ENCODE results near the gene PCDHGA1. TPM values are rescaled to one million over a fixed set of nuclear protein-coding genes. Genes with fewer than 3 reads are reported as not detected.

Gene PCDHGA1
- polyA plus RNA-seq, 2 of the 4 experiments (the other 2 are of a cell fraction), result 0.32 to 0.71 TPM

DNA sequence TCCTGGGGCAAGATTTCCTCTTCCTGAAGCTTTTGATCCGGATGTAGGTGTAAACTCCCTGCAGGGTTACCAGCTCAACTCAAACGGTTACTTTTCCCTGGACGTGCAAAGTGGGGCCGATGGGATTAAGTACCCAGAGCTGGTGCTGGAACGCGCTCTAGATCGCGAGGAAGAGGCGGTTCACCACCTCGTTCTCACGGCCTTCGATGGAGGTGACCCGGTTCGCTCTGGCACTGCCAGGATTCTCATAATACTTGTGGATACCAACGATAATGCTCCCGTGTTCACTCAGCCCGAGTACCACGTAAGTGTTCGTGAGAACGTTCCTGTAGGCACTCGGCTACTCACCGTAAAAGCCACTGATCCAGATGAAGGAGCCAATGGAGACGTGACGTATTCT, 25.3 kb downstream of the PCDHGA1 start (continued):
- TF ChIP-seq, protein P1, sequence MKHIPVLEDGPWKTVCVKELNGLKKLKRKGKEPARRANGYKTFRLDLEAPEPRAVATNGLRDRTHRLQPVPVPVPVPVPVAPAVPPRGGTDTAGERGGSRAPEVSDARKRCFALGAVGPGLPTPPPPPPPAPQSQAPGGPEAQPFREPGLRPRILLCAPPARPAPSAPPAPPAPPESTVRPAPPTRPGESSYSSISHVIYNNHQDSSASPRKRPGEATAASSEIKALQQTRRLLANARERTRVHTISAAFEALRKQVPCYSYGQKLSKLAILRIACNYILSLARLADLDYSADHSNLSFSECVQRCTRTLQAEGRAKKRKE (CRISPR knock-in tag; IDR thresholded peaks at IDR 0.05; ENCODE audit: low read depth), result no peak
- TF ChIP-seq RCOR1 (IDR thresholded peaks at IDR 0.05; ENCODE audit: low read depth, low read length), result no peak

DNA sequence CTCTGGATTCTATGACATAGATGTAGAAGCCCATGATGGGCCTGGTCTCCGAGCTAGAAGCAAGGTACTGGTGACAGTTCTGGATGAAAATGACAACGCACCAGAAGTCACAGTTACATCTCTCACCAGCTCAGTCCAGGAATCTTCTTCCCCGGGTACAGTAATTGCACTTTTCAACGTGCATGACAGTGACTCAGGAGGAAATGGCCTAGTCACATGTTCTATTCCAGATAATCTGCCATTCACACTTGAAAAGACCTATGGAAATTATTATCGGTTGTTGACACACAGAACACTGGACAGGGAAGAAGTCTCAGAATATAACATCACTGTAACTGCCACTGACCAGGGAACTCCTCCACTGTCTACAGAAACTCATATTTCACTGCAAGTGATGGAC, 25.8 kb downstream of the PCDHGA1 start:
- FAIRE-seq (no peak), DNase-seq (ENCODE audit: low read depth in 1 of 2, low spot score in 1 of 2) (no peak), ATAC-seq (no peak)
- peaks cover 58% of the 10 kb centered on the region for H3K9me3 ChIP-seq
- no peaks in the 10 kb centered on the region for H3K4me1 ChIP-seq
- H3K4me2 ChIP-seq, result no peak overlapping the region
- WGBS (ENCODE audit: missing lambda C conversion rate), result 52% methylated on average over 5 of the region's 5 CpGs
- CTCF ChIA-PET, result interaction anchor here (1.3 to 3.0 kb wide), 4 partner anchors 8 to 211 kb away, joined by 3 to 13 read pairs (median 4); partner anchors contain the start of gene PCDHGA5
- no peak overlapping the region for H3K4me3 ChIP-seq
- no peak overlapping the region for H3K27ac ChIP-seq
- POLR2A ChIA-PET, result no interaction called here
- TF ChIP-seq TP53 (CRISPR knock-in tag; IDR thresholded peaks at IDR 0.05) (no peak), HOXB13 (CRISPR knock-in tag; IDR thresholded peaks at IDR 0.05; ENCODE audit: low read depth) (no peak), SMC3 (IDR thresholded peaks at IDR 0.05) (no peak), MAFK (IDR thresholded peaks at IDR 0.05; ENCODE audit: partially characterized antibody) (no peak), HOXB5 (CRISPR knock-in tag; IDR thresholded peaks at IDR 0.05) (no peak), POLR2AphosphoS2 (conservative IDR thresholded peaks at IDR 0.05; ENCODE audit: low read length) (no peak), KDM5A (IDR thresholded peaks at IDR 0.05) (no peak)

DNA sequence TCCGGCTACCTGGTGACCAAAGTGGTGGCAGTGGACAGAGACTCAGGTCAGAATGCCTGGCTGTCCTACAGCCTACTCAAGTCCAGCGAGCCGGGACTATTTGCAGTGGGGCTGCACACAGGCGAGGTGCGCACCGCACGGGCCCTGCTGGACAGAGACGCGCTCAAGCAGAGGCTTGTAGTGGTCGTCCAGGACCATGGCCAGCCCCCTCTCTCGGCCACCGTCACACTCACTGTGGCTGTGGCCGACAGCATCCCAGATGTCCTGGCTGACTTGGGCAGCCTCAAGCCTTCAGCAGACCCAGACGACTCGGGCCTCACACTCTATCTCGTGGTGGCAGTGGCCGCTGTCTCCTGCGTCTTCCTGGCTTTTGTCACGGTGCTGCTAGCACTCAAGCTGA, 26.6 kb downstream of the PCDHGA1 start:
- no peak for TF ChIP-seq MAZ (IDR thresholded peaks at IDR 0.05; ENCODE audit: borderline replicate concordance, low read depth, low read length)
- no peak for TF ChIP-seq JUNB (IDR thresholded peaks at IDR 0.05)
- no peak for TF ChIP-seq RCOR1 (IDR thresholded peaks at IDR 0.05; ENCODE audit: low read depth, low read length)
- no peak for TF ChIP-seq MYC (IDR thresholded peaks at IDR 0.05; ENCODE audit: borderline replicate concordance, low read length)
- TF ChIP-seq, protein P2, sequence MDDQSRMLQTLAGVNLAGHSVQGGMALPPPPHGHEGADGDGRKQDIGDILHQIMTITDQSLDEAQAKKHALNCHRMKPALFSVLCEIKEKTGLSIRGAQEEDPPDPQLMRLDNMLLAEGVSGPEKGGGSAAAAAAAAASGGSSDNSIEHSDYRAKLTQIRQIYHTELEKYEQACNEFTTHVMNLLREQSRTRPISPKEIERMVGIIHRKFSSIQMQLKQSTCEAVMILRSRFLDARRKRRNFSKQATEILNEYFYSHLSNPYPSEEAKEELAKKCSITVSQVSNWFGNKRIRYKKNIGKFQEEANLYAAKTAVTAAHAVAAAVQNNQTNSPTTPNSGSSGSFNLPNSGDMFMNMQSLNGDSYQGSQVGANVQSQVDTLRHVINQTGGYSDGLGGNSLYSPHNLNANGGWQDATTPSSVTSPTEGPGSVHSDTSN (IDR thresholded peaks at IDR 0.05), result no peak
- no peak for TF ChIP-seq POLR2A (IDR thresholded peaks at IDR 0.05; ENCODE audit: low read length)
- Histone ChIP-seq H3K9me3 (peaks cover 55% of the 10 kb centered on the region), H3K4me3 (no peak overlapping the region), H3K4me1 (no peaks in the 10 kb centered on the region), H3K27ac (no peak overlapping the region), H3K4me2 (no peak overlapping the region)
- FAIRE-seq, result no peak
- DNase-seq (ENCODE audit: low read depth in 1 of 2, low spot score in 1 of 2), result no peak
- POLR2A ChIA-PET, result no interaction called here
- 19% methylated on average over 6 of the region's 19 CpGs for WGBS (ENCODE audit: missing lambda C conversion rate)
- ATAC-seq, result no peak
- CTCF ChIA-PET, result interaction anchor here (1.2 kb wide), 1 partner anchor 14 kb away, joined by 3 read pairs; no protein-coding TSS in a partner anchor

DNA sequence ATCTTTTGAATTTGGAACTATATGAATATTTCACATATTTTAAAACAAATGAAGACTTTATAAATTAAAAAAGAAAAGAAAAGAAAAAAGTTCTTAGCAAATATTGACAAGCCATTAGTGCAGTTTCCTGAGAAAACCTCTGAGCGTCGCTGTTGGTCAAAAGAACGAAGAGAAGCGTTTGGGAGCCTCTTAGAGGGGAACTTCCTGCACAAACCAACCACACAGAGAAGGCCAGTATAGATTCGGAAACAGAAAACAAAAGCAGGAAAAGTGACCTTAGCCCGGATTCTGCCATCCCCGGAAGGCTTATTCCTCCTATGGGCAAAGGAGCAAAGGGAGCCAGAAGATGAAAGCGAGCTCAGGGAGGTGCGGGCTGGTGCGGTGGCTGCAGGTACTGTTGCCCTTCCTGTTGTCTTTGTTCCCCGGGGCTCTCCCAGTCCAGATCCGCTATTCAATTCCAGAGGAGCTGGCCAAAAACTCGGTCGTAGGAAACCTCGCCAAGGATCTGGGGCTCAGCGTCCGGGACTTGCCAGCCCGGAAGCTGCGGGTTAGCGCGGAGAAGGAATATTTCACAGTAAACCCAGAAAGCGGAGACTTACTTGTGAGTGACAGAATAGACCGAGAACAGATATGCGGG, 29.6 kb downstream of the PCDHGA1 start, which contains the start of gene PCDHGB2:
TSS of gene PCDHGB2 (plus strand) at position 205 of the 637 bp plus-strand sequence. CDS start at position 347, 142 bp downstream.
- WGBS (ENCODE audit: missing lambda C conversion rate), result 67% methylated on average over 24 of the region's 24 CpGs
- Histone ChIP-seq H3K27ac (no peak within 1 kb of the TSS), H3K4me1 (no peaks in the 10 kb centered on the region), H3K4me2 (no peak within 1 kb of the TSS), H3K9me3 (peaks cover 65% of the 10 kb centered on the region), H3K4me3 (no peak within 1 kb of the TSS)
- ChIA-PET POLR2A (no interaction called here), CTCF (interaction anchor here (0.9 to 1.3 kb wide), 2 partner anchors 10 to 204 kb away, joined by 4 to 5 read pairs; partner anchors contain the start of gene PCDHGB1)
- TF ChIP-seq, protein P1 (CRISPR knock-in tag; IDR thresholded peaks at IDR 0.05; ENCODE audit: low read depth), result no peak
- peak in 1 of 2 experiments; percentile 14; a peak in 1 of 5 replicates for TF ChIP-seq RAD21 (conservative IDR thresholded peaks at IDR 0.05 in 1 of 2, IDR thresholded peaks at IDR 0.05 in 1 of 2)
- no peak for ATAC-seq
- no peak for FAIRE-seq
- DNase-seq (ENCODE audit: low read depth in 1 of 2, low spot score in 1 of 2), result no peak
